GM13976 (cell line): Measurements from ENCODE around the gene TUBB3.

Source experiments
- DNase-seq: peaks from one replicate; pipeline ENCODE4 v3.0.0; 2012; ENCODE audit warnings: low spot score
- CTCF ChIP-seq: IDR thresholded peaks from 2 replicates; pipeline ENCODE4 v1.5.1; 2012; ENCODE audit warnings: borderline replicate concordance, mild to moderate bottlenecking; ENCODE audit not compliant: insufficient read depth; ENCODE audit errors: extremely low read depth, missing control alignments, control extremely low read depth
- in situ Hi-C: fragments of 300-500 bp; cut with MboI; formaldehyde crosslinking; loops from one replicate; pipeline ENCODE4 v1.12.0; 2022; ENCODE audit warnings: low sequenced_read_pairs, mixed read lengths, inconsistent platforms; ENCODE audit not compliant: unreplicated experiment

The TUBB3 gene

GRCh38 chr16:89919535-89920406 is 3.4 kb upstream of the TUBB3 start:
- in situ Hi-C loops, result no loop called here
- no peak for TF ChIP-seq CTCF
- no peak for DNase-seq

GRCh38 chr16:89920723-89921122 is 2.4 kb upstream of the TUBB3 start:
- in situ Hi-C loops, result no loop called here
- no peak for TF ChIP-seq CTCF
- no peak for DNase-seq

- in situ Hi-C loops, result no loop called here
- TF ChIP-seq CTCF, result no peak
- no peak for DNase-seq
These were observed 1.9 kb upstream of the TUBB3 start for GRCh38 chr16:89921131-89921701.

GRCh38 chr16:89921702-89922476 is 1.3 kb upstream of the TUBB3 start:
- TF ChIP-seq CTCF, result no peak
- DNase-seq, result no peak
- in situ Hi-C loops, result no loop called here

GRCh38 chr16:89922477-89922883 is 662 bp upstream of the TUBB3 start:
- no peak for TF ChIP-seq CTCF
- in situ Hi-C loops, result no loop called here
- DNase-seq, result no peak

- no peak for TF ChIP-seq CTCF
- in situ Hi-C loops, result no loop called here
- no peak for DNase-seq
These were observed 626 bp downstream of the TUBB3 start for GRCh38 chr16:89923640-89924296.
